Measurements from ENCODE around the gene MUC16.
"Not testable (repeated sequence)": the region's sequence is repeated elsewhere in the genome, so short reads cannot be mapped to it uniquely, and the experiment has no call there.

The MUC16 gene

DNA sequence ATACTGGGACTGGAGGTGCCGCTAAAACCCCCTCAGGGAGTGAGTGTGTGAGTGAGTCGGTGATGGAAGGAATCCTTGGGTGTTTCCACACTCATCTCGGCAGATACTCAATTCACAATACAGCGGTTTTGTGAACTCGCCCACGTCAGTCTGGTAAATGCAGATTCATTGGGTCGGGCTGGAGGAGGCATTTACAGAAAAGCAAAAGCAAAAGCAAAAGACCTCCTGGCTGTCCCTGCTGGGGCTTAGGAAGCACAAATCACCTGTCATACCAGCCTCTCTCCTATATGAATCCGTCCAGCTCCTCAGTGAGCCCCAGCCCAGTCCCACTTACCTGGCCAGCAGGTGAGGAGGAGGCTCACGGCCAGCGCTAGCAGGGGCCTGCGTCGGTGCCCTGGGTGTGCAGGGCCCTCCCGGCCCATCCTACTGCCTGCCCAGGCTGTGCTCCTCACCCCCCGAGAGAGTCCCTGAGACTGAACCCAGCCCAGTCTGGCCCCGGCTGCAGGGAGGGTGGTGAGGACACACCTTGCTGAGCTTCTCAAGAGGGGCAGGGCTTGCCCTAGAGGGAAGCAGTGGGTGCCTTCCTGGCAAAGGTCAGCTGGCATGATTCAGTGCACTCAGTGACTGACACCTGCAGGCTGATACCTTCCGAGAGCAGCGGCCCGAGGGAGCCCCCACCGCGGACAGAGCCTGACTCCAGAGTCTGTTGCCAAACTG, at the start of gene MUC16:
TSS of gene MUC16 (minus strand) at position 475 of the 717 bp plus-strand sequence.
- DNase-seq (ENCODE audit: low read depth in 2 of 2), result no peak

DNA sequence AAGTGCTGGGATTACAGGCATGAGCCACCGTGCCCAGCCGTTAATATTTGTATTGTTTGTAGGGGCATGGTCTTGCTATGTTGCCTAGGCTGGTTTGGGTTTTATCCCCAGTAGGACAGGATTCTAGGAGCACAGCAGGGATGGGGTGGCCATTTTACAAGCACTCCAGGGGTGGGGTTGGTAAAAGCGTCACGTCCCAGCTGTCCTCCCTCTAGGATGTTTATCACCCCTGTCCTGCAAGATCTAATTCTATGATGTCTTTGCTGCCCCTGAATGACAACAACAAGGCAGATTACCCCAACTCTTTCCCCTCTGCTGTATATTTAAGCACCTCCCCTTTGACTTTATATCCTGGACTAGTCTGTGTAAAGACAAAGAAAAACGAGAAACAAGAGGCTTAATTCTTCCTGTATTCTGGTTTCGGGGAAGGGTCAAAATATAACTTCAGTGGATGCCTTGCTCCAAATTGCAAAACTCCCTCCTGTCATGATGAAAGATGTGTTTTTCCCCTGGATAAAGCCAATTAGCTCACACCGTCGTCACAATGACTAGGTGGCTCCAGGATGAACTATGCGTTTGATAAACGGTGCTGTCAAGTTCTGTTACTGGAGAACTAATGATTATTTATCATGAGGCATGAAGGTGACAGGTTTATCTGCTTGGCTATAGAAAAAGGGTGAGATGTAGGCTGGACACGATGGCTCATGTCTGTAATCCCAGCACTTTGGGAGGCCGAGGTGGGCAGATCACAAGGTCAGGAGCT, 48.9 kb upstream of the MUC16 start:
- no peak for DNase-seq (ENCODE audit: low read depth in 2 of 2)

DNA sequence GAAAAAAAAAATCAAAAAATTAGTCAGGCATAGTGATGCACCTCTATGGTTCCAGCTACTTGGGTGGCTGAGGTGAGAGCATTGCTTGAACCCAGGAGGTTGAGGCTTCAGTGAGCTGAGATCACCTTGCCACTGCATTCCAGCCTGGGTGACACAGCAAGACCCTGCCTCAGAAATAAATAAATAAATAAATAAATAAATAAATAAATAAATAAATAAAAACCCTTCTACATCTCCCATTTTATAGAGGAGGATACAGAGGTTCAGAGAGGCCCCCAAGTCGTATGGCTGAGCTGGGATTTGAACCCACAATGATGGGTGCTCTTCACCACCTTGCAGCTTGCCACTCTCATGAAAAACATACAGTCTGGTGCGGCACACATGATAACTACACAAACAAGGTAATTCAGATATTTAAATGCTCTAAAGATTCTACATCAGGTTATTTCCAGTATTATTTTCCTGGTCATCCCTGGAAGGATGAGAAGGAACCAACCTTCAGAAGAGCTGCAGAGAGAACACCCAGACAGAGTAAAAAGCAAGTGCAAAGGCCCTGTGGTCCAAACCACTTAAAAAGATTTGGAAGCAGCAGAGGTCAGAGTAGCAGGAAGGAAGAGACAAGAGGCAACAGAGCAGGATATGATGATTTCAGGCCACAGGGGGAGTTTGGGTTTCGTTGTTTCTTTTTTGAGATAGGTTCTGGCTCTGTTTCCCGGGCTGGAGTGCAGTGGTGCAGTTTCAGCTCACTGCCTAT, 47.5 kb upstream of the MUC16 start:
- DNase-seq (ENCODE audit: low read depth in 2 of 2), result no peak

DNA sequence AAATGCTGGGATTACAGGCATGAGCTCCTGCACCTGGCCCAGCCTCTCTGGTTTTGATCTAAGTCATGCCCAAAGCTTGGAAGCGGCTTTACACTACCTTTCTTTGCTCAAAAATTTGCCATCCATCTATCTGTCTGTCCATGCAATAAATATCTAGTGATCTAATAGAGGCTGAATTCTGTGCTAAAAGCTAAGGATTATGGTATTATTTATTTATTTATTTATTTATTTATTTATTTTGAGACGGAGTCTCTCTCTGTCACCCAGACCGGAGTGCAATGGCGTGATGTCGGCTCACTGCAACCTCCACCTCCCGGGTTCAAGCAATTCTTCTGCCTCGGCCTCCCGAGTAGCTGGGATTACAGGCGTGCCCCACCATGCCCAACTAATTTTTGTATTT, 45.9 kb upstream of the MUC16 start:
- not testable (repeated sequence) for DNase-seq (ENCODE audit: low read depth in 2 of 2)

DNA sequence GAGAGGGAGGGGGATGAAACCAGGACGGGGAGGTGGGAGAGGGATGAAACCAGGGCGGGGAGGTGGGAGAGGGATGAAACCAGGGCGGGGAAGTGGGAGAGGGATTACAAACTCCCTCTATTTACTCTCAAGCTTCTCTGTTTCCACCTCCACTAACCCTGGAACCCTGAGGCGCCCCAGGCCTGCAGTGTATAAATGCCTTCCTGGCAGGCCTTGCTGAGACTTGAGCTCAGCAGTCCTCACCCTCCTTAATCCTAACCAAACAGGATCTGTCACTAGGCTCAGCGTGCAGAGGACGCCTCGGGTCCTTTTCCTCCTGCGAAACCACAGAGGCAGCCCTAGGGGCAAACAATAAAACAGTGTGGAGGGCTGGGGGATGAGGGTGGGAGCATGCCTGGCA, 44.6 kb upstream of the MUC16 start:
- DNase-seq (ENCODE audit: low read depth in 2 of 2), result no peak

DNA sequence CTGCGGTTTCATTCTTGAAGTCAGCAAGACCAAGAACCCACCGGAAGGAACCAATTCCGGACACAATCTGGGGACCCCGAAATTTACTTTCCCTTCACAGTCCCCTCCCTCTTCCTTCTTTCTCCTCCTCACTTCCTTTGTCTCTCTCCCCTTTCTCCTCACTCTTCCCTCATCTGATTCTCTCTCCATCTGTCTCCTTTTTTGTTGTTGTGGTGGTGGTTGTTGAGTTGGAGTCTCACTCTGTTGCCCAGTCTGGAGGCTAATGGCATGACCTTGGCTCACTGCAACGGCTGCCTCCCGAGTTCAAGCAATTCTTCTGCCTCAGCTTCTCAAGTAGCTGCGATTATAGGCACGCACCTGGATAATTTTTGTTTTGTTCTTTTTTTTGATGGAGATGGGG, 44.0 kb upstream of the MUC16 start:
- no peak for DNase-seq (ENCODE audit: low read depth in 2 of 2)

DNA sequence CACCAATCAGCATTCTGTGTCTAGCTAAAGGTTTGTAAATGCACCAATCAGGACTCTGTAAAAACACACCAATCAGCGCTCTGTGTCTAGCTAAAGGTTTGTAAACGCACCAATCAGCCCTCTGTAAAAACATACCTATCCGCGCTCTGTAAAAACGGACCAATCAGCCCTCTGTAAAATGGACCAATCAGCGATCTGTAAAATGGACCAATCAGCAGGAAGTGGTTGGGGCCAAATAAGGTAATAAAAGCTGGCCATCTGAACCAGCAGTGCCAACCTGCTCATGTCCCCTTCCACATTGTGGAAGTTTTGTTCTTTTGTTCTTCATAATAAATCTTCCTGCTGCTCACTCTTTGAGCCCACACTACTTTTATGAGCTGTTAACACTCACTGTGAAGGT, 43.5 kb upstream of the MUC16 start:
- DNase-seq (ENCODE audit: low read depth in 2 of 2), result not testable (repeated sequence)

DNA sequence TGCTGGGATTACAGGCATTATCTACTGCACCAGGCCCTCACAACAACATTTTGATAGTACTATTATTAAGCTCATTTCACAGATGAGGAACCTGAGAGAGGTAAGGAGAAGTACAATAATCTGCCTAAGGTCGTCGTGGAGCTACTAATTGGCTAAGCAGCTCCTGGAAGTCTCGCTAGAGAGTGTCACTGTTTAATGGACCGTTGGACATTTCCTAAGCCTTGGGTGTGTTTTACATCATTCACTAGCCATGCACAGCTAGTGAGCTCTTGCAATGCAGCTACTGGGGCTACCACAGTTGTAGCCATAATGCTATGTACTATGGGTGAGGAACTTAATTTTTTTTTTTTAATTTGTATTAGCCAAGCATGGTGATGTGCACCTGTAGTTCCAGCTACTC, 42.7 kb upstream of the MUC16 start:
- no peak for DNase-seq (ENCODE audit: low read depth in 2 of 2)

DNA sequence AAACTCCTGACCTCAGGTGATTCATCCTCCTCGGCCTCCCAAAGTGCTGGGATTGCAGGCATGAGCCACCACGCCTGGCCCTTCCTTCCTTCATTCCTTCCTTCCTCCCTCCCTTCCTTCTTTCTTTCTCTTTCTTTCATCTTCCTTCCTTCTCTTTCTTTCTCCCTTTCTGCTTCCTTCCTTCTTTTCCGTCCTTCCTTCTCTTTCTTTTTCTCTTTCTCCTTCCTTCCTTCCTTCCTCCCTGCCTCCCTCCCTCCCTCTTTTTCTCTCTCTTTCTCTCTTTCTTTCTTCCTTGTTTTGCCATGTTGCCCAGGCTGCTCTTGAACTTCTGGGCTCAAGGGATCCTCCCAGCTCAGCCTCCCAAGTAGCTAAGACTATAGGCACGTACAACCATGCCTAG, 36.5 kb upstream of the MUC16 start:
- DNase-seq (ENCODE audit: low read depth in 2 of 2), result no peak

DNA sequence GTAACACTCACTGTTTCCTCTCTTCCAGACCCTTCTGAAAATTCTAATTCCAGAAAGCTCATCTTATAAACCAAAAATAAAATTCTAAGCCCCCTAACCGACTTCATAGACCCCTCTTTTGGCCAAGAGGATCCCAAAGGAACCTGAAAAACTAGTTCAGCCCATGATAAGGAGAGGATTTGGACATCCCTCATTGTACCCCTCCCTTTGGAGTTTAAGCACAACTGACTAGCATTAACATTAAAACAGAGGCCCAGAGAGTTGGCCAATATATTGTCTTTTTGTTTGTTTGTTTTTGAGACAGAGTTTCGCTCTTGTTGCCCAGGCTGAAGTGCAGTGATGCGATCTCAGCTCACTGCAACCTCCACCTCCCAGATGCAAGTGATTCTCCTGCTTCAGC, 34.2 kb upstream of the MUC16 start:
- DNase-seq (ENCODE audit: low read depth in 2 of 2), result no peak

DNA sequence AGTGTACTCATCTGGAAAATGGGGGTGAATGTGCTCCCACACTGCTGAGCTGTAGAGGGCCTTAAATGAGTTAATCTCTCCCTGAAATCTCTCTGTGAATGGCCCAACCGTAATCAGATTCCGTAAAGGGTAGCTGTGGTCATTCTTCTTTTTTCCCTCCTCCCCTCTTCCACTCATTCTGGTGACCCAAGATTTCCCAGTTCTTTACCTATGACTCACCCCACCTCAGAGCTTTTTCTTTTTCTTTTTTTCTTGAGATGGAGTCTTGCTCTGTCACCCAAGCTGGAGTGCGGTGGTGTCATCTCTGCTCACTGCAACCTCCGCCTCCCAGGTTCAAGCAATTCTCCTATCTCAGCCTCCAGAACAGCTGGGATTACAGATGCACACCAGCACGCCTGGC, 33.3 kb upstream of the MUC16 start:
- DNase-seq (ENCODE audit: low read depth in 2 of 2), result no peak

DNA sequence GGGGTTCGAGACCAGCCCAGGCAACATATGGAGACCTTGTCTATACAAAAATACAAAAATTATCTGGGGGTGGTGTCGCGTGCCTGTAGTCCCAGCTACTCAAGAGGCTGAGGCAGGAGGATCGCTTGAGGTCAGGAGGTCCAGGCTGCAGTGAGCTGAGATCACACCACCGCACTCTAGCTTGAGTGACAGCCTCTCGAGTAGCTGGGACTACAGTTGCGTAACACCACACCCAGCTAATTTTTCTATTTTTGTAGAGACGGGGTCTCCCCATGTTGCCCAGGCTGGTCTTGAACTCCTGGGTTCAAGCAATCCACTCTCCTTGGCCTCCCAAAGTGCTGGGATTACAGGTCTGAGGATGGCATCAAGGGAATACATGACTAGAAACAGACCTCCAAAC, 30.8 kb upstream of the MUC16 start:
- no peak for DNase-seq (ENCODE audit: low read depth in 2 of 2)

DNA sequence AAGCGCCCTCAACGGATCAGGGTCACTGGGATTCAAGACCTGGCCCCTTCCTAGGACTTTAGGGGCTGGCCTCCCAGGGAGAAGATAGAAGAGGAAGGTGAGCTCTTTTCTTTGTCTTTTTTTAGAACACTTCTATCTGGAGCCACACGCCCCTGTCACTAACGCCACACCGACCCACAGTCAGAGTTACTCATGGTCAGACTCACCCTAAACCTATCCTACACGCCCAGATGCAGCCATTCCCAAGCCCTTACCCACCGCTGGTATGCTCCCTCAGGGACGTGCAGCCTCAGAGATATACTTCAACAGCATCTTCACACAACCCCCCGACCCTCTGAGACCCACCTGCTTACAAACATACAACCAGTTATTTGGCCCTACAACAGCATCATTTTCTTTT, 29.9 kb upstream of the MUC16 start:
- no peak for DNase-seq (ENCODE audit: low read depth in 2 of 2)

DNA sequence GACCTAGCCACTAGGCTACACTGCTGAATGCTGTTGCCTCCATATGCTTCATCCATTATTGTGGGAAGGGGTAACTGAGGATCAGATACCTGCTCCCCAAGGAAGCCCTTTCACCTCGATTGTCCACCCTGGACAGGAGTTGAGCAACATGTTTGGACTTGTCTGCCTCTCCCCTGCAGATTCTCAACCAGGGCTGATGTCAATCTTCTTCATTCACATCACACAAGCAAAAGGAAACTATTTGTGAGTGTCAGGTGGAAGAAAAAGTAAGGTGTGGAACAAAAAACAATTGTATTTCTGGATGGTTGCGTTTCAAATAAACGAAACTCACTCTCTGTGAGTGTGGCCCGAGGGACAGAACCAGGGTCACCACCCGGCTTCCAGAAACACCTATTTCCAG, 29.5 kb upstream of the MUC16 start:
- DNase-seq (ENCODE audit: low read depth in 2 of 2), result no peak

DNA sequence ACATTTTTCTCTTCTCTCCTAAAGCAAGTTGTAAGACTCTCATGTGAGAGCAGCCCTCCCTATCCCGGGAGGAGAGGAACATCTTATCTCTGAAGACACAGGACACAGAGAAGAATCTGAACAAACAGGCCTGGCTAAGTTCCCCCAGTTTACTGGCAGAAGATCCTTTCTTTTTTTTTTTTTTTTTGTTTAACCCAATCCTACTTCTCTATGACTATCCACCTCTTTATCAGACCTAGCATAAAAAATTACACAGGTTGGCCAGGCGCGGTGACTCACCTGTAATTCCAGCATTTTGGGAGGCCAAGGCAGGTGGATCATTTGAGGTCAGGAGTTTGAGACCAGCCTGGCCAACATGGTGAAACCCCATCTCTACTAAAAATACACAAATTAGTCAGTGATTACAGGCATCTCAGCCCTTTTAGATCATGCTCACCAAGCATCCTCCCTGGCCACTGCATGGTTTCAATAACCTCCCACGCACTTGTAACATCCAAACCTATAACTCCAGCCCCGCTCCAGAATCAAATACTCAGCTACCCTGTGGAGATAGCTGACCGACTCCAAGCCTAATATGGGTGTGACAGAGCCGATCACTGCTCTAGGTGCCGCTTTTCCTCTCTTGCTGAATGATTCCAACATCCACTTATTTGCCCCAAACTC, 27.3 kb upstream of the MUC16 start:
- DNase-seq (ENCODE audit: low read depth in 2 of 2), result no peak

DNA sequence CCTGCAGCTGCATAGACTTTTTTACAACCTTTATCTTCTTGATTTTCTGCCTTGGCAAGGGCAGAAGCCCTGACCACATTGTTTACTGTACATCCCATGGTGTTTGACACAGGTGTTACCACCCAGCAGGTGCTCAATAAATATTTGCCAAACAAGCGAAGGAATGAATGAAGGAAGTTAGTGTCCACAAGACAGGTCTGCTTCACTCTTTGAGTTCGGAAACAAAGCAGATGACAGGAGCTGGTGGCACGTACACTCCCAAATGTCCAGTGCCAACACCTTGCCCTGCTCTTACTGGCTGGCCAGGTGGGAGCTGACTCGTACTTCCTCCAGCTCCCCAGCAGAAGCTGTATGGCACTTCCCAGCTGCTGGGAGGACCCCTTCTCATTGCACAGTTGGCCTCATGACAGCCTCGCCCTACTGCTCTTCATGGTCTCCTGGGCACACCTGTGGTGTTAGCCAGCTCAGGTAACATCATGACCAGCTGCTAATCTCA, 22.0 kb upstream of the MUC16 start:
- DNase-seq (ENCODE audit: low read depth in 2 of 2), result no peak

DNA sequence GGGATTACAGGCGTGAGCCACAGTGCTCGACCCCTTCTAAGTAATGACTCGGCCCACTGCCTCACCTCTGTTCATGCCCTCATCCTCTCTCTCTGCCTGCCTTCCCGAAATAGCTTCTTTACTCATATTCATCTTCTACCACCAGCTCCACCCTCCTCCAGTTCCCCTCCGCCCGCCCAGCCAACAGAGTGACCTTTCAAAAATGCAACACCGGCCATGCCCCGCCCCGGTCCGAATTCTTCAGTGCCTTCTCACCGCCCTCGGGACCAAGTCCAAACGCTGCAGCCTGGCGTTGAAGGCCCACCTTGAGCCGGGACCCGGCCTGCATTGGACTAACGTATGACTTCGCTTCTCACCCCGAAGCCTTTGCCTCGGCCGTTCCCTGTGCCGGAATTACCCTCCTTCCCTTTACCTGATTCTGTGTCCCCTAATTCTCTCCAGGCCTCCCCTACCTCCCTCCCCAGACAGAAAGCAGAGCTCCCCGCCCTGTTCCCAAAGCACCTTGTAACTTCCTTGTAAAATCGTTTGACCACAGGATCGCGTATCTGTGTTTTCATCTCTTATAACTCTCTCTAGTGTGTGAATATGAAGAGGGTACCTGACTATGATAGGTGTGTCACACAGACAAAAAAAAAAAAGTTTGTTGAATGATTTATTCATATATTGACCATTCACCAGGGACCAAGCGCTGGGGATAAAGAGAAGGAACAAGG, 8.1 kb upstream of the MUC16 start:
- DNase-seq (ENCODE audit: low read depth in 2 of 2), result no peak

DNA sequence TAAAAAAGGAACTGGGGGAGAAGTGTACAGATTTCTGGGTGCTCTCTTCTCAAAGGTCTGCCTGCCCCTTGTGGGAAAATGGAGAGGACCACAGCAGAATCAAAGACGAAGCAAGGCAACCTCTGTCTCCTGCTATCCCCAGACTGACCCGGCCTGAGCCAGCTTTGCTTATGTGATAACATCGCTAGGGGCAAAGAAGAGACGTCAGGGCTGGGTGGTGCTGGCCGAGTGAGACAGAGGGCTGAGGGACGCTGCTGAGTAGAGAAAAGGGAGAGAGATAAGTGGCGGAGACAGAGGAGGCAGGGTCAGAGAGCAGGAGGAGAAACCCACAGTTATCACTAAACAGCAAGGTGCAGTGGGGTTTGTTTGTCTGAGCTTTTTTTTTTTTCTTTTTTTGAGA, 4.6 kb upstream of the MUC16 start:
- DNase-seq (ENCODE audit: low read depth in 2 of 2), result no peak

DNA sequence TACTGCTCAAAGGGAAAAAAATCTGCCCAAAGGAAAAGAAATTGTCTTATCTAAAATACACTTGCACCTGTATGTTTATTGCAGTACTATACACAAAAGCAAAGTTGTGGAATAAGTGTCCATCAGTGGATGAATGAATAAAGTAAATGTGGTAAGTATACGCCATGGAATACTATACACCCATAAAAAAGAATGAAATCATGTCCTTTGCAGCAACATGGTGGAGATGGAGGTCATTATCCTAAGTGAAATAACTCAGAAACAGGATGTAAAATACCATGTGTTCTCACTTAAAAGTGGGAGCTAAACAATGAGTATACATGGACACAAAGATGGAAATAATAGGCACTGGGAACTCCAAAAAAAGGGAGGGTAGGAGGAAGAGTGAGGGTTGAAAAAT, 3.8 kb upstream of the MUC16 start:
- DNase-seq (ENCODE audit: low read depth in 2 of 2), result no peak

DNA sequence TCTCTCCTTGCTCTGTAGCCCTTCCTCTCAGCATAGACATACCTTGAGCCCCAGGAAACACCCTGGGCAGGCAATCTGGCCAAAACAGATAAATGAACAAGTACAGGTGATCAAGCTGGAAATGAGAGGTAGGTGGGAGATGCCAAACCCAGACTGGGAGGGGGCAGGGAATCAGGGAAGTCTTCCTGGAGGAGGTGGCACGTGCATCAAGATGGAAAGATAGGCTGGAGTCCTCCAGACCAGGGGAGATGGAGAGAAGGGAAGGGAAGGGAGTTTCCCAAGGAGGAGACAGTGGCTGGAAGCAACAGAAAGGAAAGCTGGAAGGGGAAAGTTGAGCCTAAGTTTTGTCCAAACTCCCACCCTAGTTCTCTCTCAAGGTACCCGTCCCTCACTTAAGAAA, 1.7 kb upstream of the MUC16 start:
- no peak for DNase-seq (ENCODE audit: low read depth in 2 of 2)

DNA sequence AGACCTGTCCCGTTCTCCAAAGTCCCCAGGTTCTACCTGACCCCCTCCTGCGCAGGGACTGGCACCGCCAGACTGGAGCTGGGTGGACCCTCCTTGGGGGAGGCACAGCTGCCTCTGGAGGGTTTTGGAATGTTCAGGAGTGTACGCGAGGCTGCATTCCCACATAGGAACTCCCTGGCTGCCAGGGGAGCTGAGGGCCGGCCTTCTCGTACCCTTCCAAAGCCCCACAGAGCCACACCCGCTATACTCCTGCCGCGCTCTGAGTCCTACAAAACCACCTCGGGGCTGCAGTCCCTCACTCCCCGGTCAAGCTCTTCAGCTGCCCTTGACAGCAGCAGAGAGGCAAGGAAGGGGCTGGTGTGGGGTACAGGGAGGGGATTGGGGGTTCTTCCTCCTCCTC, 484 bp upstream of the MUC16 start:
- DNase-seq (ENCODE audit: low read depth in 2 of 2), result no peak

DNA sequence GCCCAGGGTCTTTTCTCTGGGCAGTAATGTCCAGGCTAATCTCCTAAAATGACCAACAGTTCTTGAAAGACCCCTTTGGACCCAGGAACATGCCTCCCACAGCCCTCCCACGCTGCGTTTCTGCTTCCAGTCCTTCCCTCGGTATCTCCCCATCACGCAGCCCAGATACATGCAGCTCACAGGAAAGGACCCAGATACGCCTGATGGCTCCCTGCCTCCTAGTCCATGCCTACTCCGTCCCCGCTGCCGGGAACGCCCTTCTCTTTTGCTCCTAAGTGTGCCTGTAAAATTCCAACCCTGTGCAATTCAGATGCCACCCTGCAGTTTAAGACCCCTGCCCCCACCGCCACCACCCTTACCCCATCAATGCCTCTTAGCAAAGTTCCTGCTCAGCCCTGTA, 778 bp downstream of the MUC16 start:
- no peak for DNase-seq (ENCODE audit: low read depth in 2 of 2)
